ENCODE data around the gene RBBP8. TPM values are rescaled to one million over a fixed set of nuclear protein-coding genes. Genes with fewer than 3 reads are reported as not detected.

Gene RBBP8
- total RNA-seq, 1 experiment from 2014 or later = 65.2 TPM

GRCh38 chr18:22930089-22930713 is 2.9 kb upstream of the RBBP8 start:
- Histone ChIP-seq H4K5ac (ENCODE audit: insufficient read length, low read depth, low read length) (no peak overlapping the region), H3K56ac (ENCODE audit: insufficient read length, low read depth, low read length) (no peak overlapping the region), H3K18ac (ENCODE audit: insufficient read length, low read depth, low read length) (no peak overlapping the region), H3K79me1 (ENCODE audit: insufficient read depth, low read depth, low read length, poor library complexity, severe bottlenecking) (no peaks in the 10 kb centered on the region), H3K14ac (ENCODE audit: insufficient read depth, low read length) (no peak overlapping the region), H3K27me3 (ENCODE audit: insufficient read depth, low read length) (no peaks in the 10 kb centered on the region), H3K4me2 (ENCODE audit: insufficient read depth, insufficient read length, low read length) (no peak overlapping the region), H2BK20ac (ENCODE audit: low read depth, low read length, poor library complexity, severe bottlenecking) (no peak overlapping the region), H2BK15ac (ENCODE audit: low read depth, low read length) (no peak overlapping the region), H4K20me1 (ENCODE audit: control insufficient read depth, insufficient read depth, insufficient read length) (no peaks in the 10 kb centered on the region), H2BK120ac (ENCODE audit: low read depth, low read length, poor library complexity, severe bottlenecking) (no peak overlapping the region), H2AFZ (ENCODE audit: low read length) (no peak overlapping the region), H3K23me2 (ENCODE audit: insufficient read length, low read depth, low read length, poor library complexity, severe bottlenecking) (peaks cover 4% of the 10 kb centered on the region), H4K91ac (ENCODE audit: insufficient read length, low read depth, low read length) (no peak overlapping the region), H4K8ac (replicated peaks; ENCODE audit: insufficient read length, low read depth, low read length) (no peak overlapping the region), H2BK12ac (ENCODE audit: insufficient read length, low read depth, low read length) (no peak overlapping the region), H2AK5ac (ENCODE audit: insufficient read length, low read length) (no peak overlapping the region), H3K9me3 (ENCODE audit: control insufficient read depth, low read depth, low read length) (no peaks in the 10 kb centered on the region), H3K4ac (ENCODE audit: low read depth, low read length) (no peak overlapping the region), H3K23ac (ENCODE audit: insufficient read length, low read depth, low read length) (no peak overlapping the region), H3K9ac (ENCODE audit: extremely low read depth, insufficient read length, low read length) (no peak overlapping the region), H3K79me2 (ENCODE audit: insufficient read depth, low read length) (peaks cover 2% of the 10 kb centered on the region; the same call in 1 of the 2 replicates), H3K27ac (ENCODE audit: insufficient read length, low read depth, low read length) (no peak overlapping the region), H2BK5ac (ENCODE audit: insufficient read length, low read length) (no peak overlapping the region), H3K4me1 (ENCODE audit: insufficient read depth, low read length) (no peaks in the 10 kb centered on the region), H3T11ph (ENCODE audit: low read length) (no peak overlapping the region)
- Mint-ChIP-seq H3K9me3 (no peaks in the 10 kb centered on the region), H3K27me3 (ENCODE audit: low read depth) (no peaks in the 10 kb centered on the region), H3K4me3 (no peak overlapping the region), H3K36me3 (ENCODE audit: insufficient read depth in 1 of 3, low read depth in 3 of 3) (no peaks in the 10 kb centered on the region; a peak in 1 of 7 replicates), H3K27ac (no peak overlapping the region), H3K4me1 (peaks cover 20 to 42% of the 10 kb centered on the region in 2 experiments)
- peak; percentile 86 for TF ChIP-seq CTCF (conservative IDR thresholded peaks at IDR 0.05)
- no CpG with 5 or more reads among the region's 2 CpGs for WGBS (ENCODE audit: extremely low coverage, insufficient read length, low lambda C conversion rate)
- peak; percentile 77 for DNase-seq

Measured in H9 (cell line).